Measurements from ENCODE around the gene IKZF5. TPM values are rescaled to one million over a fixed set of nuclear protein-coding genes. Genes with fewer than 3 reads are reported as not detected.

Gene IKZF5
- 6.8 and 7.2 TPM in 2 replicates for total RNA-seq

GRCh38 chr10:123008355-123009104, at the start of gene IKZF5, which contains the start of gene ACADSB:
Gene IKZF5, minus strand, starts transcription at chr10:123008795. Its CDS starts 10,170 bp downstream, at chr10:122998625.
Gene ACADSB, plus strand, starts transcription at chr10:123009006. Its CDS starts 24 bp downstream, at chr10:123009030.

GRCh38 chr10:122980209-122981065, 28.2 kb downstream of the IKZF5 start, which contains the start of gene PSTK:
Gene PSTK, plus strand, starts transcription at chr10:122980401. Its CDS starts 79 bp downstream, at chr10:122980480.

GRCh38 chr10:122953902-122954730, 54.5 kb downstream of the IKZF5 start, which contains the start of gene C10orf88:
Gene C10orf88, minus strand, starts transcription at chr10:122954227. Its CDS starts 49 bp downstream, at chr10:122954178.

Other genes starting within 250 kb of the IKZF5 start
- gene CUZD1, start 162.9 kb downstream of the IKZF5 start, total RNA-seq: 0.32 TPM in 1 of 2 replicates, not detected in the other
- gene FAM24B, start 129.2 kb downstream of the IKZF5 start, total RNA-seq: 1.9 and 4.1 TPM in 2 replicates
- gene FAM24A, start 98.2 kb downstream of the IKZF5 start, total RNA-seq: not detected in 2 replicates
- 8.1 and 8.9 TPM in 2 replicates for gene C10orf88, start 54.6 kb downstream of the IKZF5 start, total RNA-seq
- 1.3 and 1.6 TPM in 2 replicates for gene PSTK, start 28.4 kb downstream of the IKZF5 start, total RNA-seq
- 7.5 and 8.4 TPM in 2 replicates for gene ACADSB, start 211 bp upstream of the IKZF5 start, total RNA-seq
- not detected in 2 replicates for gene HMX3, start 127.2 kb upstream of the IKZF5 start, total RNA-seq
- not detected in 2 replicates for gene HMX2, start 139.3 kb upstream of the IKZF5 start, total RNA-seq
- gene BUB3, start 145.6 kb upstream of the IKZF5 start, total RNA-seq: 127 and 132 TPM in 2 replicates